Neural cell (in vitro differentiated cells): ENCODE data around the gene MYADML2.

ENCODE experiments used
- CTCF ChIP-seq: fragments of 450-650 bp; IDR thresholded peaks from 2 replicates; pipeline ENCODE4 v1.5.1; 2014; ENCODE audit warnings: antibody characterized with exemption, mild to moderate bottlenecking, moderate library complexity; ENCODE audit not compliant: poor library complexity, severe bottlenecking
- REST ChIP-seq: IDR thresholded peaks from 2 replicates; pipeline ENCODE4 v1.6.1; 2012; ENCODE audit warnings: borderline replicate concordance

- TF ChIP-seq CTCF, result no peak
- TF ChIP-seq REST, result no peak
Measured at GRCh38 chr17:81933178-81933699, 13.8 kb downstream of the MYADML2 start.
